HuH-7 (cell line): Measurements from ENCODE around the gene TNFRSF1B.
A peak's percentile ranks its signal among the peaks of the same experiment; 100 is the strongest.
"Not testable (repeated sequence)": the region's sequence is repeated elsewhere in the genome, so short reads cannot be mapped to it uniquely, and the experiment has no call there.

Experiments used
- DNase-seq: peaks from one replicate; pipeline ENCODE4 v3.0.0; 2011; ENCODE audit warnings: low spot score

TNFRSF1B gene

GRCh38 chr1:12222700-12223099, 55.9 kb downstream of the TNFRSF1B start:
- DNase-seq: not testable (repeated sequence)

GRCh38 chr1:12224092-12224491, 57.3 kb downstream of the TNFRSF1B start:
- DNase-seq: not testable (repeated sequence)

- no peak for DNase-seq
Observed at GRCh38 chr1:12228979-12229378, 62.2 kb downstream of the TNFRSF1B start.

GRCh38 chr1:12229386-12229834, 62.6 kb downstream of the TNFRSF1B start:
- DNase-seq: no peak

- DNase-seq: peak; percentile 71
Observed at GRCh38 chr1:12229835-12230548, 63.2 kb downstream of the TNFRSF1B start, which contains the start of gene VPS13D. VPS13D (plus strand) TSS chr1:12230030; CDS start chr1:12234267, 4,237 bp downstream.

GRCh38 chr1:12230549-12231275, 63.9 kb downstream of the TNFRSF1B start:
- peak; percentile 38 for DNase-seq

- DNase-seq: no peak
Observed at GRCh38 chr1:12231276-12231595, 64.4 kb downstream of the TNFRSF1B start.

- no peak for DNase-seq
Observed at GRCh38 chr1:12232221-12232620, 65.4 kb downstream of the TNFRSF1B start.

GRCh38 chr1:12244078-12244477, 77.3 kb downstream of the TNFRSF1B start:
- no peak for DNase-seq

GRCh38 chr1:12244585-12244984, 77.8 kb downstream of the TNFRSF1B start:
- DNase-seq: no peak

GRCh38 chr1:12245116-12245515, 78.3 kb downstream of the TNFRSF1B start:
- DNase-seq: no peak

- no peak for DNase-seq
Observed at GRCh38 chr1:12245733-12246132, 78.9 kb downstream of the TNFRSF1B start.

GRCh38 chr1:12246584-12246983, 79.8 kb downstream of the TNFRSF1B start:
- DNase-seq: no peak

- DNase-seq: no peak
Observed at GRCh38 chr1:12249181-12249580, 82.4 kb downstream of the TNFRSF1B start.

GRCh38 chr1:12249748-12250147, 83.0 kb downstream of the TNFRSF1B start:
- DNase-seq: no peak

GRCh38 chr1:12251442-12251841, 84.7 kb downstream of the TNFRSF1B start:
- no peak for DNase-seq

GRCh38 chr1:12255913-12256312, 89.1 kb downstream of the TNFRSF1B start:
- DNase-seq: no peak

- DNase-seq: no peak
Observed at GRCh38 chr1:12258272-12258671, 91.5 kb downstream of the TNFRSF1B start.
